T-helper 2 cell (primary cell): Measurements from ENCODE around the gene NKAPL.
"Not testable (repeated sequence)": the region's sequence is repeated elsewhere in the genome, so short reads cannot be mapped to it uniquely, and the experiment has no call there.

Experiments used
- DNase-seq, 5 experiments: peaks; one replicate each; pipeline versions ENCODE4 v3.0.0 to v3.0.0-alpha.2; 2012 to 2022

NKAPL gene

GRCh38 chr6:28303570-28303969, 44.5 kb downstream of the NKAPL start:
- peak in 1 of 5 experiments; percentile 14 for DNase-seq

- not testable (repeated sequence) for DNase-seq
Observed at GRCh38 chr6:28306363-28306762, 47.3 kb downstream of the NKAPL start.
